HT1080 (cell line): ENCODE data around the gene DCAF8. TPM values are rescaled to one million over a fixed set of nuclear protein-coding genes. Genes with fewer than 3 reads are reported as not detected.

Experiments used
- DNase-seq: peaks from one replicate; pipeline ENCODE4 v3.0.0-alpha.2; 2015; ENCODE audit warnings: low read depth
- total RNA-seq: library from RNA; depleted of rRNA; stranded (reverse); fragments of >200 nt; shearing (Covaris generic); gene quantifications from 2 replicates; pipeline ENCODE4 v1.2.3, GENCODE V29; 2014; rRNA removed

DCAF8 gene
- total RNA-seq, 1 experiment from 2014 or later, result 56.9 TPM

DNA sequence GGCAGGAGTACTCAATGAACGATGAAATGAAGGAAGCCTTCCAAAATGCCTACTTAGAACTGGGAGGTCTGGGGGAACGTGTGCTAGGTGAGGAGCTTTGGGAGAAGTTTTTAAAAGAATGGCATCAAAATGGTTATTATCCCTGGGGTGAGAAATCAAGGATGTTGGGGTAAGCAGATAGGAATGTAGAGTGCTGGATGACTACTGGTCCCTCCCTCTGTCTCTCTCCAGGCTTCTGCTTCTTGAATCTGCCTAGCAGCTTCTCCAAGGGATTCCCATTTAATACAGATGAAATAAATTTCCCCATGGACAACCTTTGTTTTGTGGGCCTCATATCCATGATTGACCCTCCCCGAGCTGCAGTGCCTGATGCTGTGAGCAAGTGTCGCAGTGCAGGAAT is 91.0 kb downstream of the DCAF8 start:
- DNase-seq, result peak; percentile 56

- DNase-seq, result peak; percentile 15
Observed at GRCh38 chr1:160169553-160170399, 92.6 kb downstream of the DCAF8 start.

DNA sequence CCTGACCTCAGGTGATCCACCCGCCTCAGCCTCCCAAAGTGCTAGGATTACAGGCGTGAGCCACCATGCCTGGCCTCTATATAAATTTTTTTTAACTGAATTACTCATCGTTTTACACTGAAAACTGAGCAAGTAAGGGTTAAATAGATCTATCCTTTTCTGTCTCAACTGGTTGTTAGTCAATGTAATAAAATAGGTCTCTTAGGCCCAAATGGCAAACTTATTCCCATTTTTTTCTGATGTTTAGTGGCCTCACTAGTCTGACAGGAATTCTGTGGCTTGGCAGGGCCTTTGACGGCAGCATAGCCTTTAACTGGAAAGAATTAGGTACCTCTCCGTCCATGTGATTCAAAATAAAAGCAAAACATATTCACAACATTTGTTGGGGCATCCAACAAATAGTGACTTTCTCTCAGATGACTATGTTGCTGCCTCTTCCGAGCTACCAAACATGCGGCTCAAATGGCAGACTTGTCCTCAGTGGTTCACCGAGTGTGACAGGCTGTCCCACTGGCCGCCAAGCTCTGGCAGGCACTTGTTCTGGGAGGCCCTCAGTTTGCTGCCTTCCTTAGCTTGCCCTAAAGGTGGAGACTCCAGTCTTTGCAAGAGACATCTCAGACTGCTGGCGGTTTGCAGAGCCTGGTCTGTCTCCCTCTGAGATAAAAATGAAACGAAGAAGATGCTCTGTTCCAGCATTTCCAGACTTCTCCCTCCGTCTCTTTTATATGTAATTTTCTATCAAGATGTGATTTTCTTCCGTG is 93.6 kb downstream of the DCAF8 start:
- no peak for DNase-seq

- no peak for DNase-seq
Observed at GRCh38 chr1:160168016-160168415, 94.3 kb downstream of the DCAF8 start.

- DNase-seq, result peak; percentile 27
Observed at GRCh38 chr1:160167580-160167979, 94.8 kb downstream of the DCAF8 start.

DNA sequence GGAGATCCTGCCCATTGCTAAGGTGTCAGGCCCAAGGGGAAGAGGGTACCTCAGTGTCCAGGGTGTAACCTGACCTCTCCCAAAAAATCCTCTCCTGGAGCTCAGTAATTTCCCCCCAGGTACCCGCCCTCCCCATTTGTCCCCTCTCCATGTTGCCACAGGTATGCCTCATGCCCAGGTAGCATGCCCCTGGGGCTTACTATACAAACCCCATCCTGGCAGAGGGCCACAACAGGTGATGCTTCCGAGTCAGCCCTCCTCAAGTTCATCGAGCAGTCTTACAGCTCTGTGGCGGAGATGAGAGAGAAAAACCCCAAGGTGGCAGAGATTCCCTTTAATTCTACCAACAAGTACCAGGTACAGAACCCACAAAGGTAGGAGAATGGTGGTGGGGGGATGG is 95.3 kb downstream of the DCAF8 start:
- DNase-seq, result no peak

- DNase-seq, result no peak
Observed at GRCh38 chr1:160166166-160166868, 96.0 kb downstream of the DCAF8 start.

Other genes starting within 250 kb of the DCAF8 start
- gene PIGM, start 230.6 kb downstream of the DCAF8 start, total RNA-seq, result 4.9 and 5.8 TPM in 2 replicates
- gene KCNJ10, start 192.4 kb downstream of the DCAF8 start, total RNA-seq, result not detected in 2 replicates
- not detected in 2 replicates for gene KCNJ9, start 181.0 kb downstream of the DCAF8 start, total RNA-seq
- gene IGSF8, start 163.9 kb downstream of the DCAF8 start, total RNA-seq, result 17.5 and 18.0 TPM in 2 replicates
- not detected in 2 replicates for gene ATP1A2, start 146.8 kb downstream of the DCAF8 start, total RNA-seq
- not detected in 2 replicates for gene ATP1A4, start 110.9 kb downstream of the DCAF8 start, total RNA-seq
- gene CASQ1, start 72.0 kb downstream of the DCAF8 start, total RNA-seq, result not detected in 2 replicates
- gene PEA15, start 57.2 kb downstream of the DCAF8 start, total RNA-seq, result 129 and 187 TPM in 2 replicates
- 26.9 and 27.6 TPM in 2 replicates for gene PEX19, start 22.6 kb upstream of the DCAF8 start, total RNA-seq
- gene COPA, start 80.7 kb upstream of the DCAF8 start, total RNA-seq, result 115 and 133 TPM in 2 replicates
- gene NCSTN, start 80.8 kb upstream of the DCAF8 start, total RNA-seq, result 40.0 and 49.0 TPM in 2 replicates
- gene NHLH1, start 104.5 kb upstream of the DCAF8 start, total RNA-seq, result 0.18 TPM in 1 of 2 replicates, not detected in the other
- gene VANGL2, start 138.0 kb upstream of the DCAF8 start, total RNA-seq, result 2.1 and 2.5 TPM in 2 replicates